ENCODE results near the gene CXXC1.

DNA sequence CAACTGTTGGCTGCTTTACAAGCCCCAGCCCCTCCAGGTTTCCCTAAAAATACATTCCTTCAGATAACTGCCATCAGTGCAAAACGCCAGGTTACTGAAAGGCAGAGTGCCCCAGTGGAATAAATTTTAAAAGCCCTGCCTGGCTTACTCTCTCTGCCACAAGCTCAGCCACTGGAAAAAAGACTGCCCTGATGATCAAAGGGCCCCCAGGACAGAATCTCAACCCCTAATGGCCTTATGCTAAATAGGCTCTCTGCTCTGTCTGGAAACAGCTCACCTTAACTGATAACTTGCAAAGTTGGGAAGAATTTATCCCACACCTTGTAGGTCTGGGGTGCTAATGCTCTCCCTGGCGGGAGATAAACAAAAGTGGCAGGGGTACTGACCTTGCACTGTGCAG, 55.1 kb downstream of the CXXC1 start:
- TF ChIP-seq, protein P1, sequence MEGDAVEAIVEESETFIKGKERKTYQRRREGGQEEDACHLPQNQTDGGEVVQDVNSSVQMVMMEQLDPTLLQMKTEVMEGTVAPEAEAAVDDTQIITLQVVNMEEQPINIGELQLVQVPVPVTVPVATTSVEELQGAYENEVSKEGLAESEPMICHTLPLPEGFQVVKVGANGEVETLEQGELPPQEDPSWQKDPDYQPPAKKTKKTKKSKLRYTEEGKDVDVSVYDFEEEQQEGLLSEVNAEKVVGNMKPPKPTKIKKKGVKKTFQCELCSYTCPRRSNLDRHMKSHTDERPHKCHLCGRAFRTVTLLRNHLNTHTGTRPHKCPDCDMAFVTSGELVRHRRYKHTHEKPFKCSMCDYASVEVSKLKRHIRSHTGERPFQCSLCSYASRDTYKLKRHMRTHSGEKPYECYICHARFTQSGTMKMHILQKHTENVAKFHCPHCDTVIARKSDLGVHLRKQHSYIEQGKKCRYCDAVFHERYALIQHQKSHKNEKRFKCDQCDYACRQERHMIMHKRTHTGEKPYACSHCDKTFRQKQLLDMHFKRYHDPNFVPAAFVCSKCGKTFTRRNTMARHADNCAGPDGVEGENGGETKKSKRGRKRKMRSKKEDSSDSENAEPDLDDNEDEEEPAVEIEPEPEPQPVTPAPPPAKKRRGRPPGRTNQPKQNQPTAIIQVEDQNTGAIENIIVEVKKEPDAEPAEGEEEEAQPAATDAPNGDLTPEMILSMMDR (IDR thresholded peaks at IDR 0.05), result no peak
- no peak for TF ChIP-seq POLR2A (IDR thresholded peaks at IDR 0.05)
